GM12878 (cell line): Measurements from ENCODE around the gene TIGAR. TPM values are rescaled to one million over a fixed set of nuclear protein-coding genes. Genes with fewer than 3 reads are reported as not detected.
A peak's percentile ranks its signal among the peaks of the same experiment; 100 is the strongest.

Source experiments
- ATAC-seq: fragments of 200-7000 bp; cut with Tn5 transposase; 3 replicates; pipeline ENCODE4 v1.9.1; 2020; ENCODE audit warnings: mild to moderate bottlenecking, moderate library complexity
- BruUV-seq: library from RNA; stranded (reverse); fragments of 400-500 nt; replicated peaks from 2 replicates; lab custom pipeline; 2021; lab: Mats Ljungman, UMichigan
- CTCF ChIA-PET: fragments of 300-600 bp; sonication (Branson Sonifier 250); formaldehyde crosslinking; extraction: SDS; loops from one replicate; lab custom pipeline; 2021; ENCODE audit warnings: inconsistent platforms; lab: Yijun Ruan, JAX
- POLR2A ChIA-PET: fragments of 350-600 bp; formaldehyde crosslinking; extraction: SDS; loops from one replicate; lab custom pipeline; 2021; ENCODE audit warnings: inconsistent platforms; lab: Charles Lee
- RAD21 ChIA-PET: fragments of 300-600 bp; sonication (Branson Sonifier 250); formaldehyde crosslinking; loops from one replicate; lab custom pipeline; 2023; ENCODE audit warnings: antibody characterized with exemption; ENCODE audit not compliant: unreplicated experiment; lab: Charles Lee
- SMC1A ChIA-PET: fragments of 300-600 bp; sonication (Branson Sonifier 250); formaldehyde crosslinking; loops from one replicate; lab custom pipeline; 2023; ENCODE audit not compliant: unreplicated experiment, uncharacterized antibody; lab: Charles Lee
- DNase-seq: peaks from one replicate; pipeline ENCODE4 v3.0.0-alpha.2; 2011; ENCODE audit warnings: low read depth, low spot score
- FAIRE-seq: peaks from 3 replicates; lab custom pipeline; 2011; peaks lifted over from hg19 to GRCh38; lab: Jason Lieb, UNC
- H2AFZ ChIP-seq: 2 replicates; pipeline ENCODE4 v1.6.0; 2011; ENCODE audit warnings: low read depth, low read length, control low read depth; ENCODE audit not compliant: control insufficient read depth
- H3K27ac ChIP-seq: 2 replicates; pipeline ENCODE4 v1.5.1; 2011; ENCODE audit warnings: control low read depth; ENCODE audit not compliant: control insufficient read depth, insufficient read depth
- H3K27me3 ChIP-seq, 2 experiments: replicated peaks in 1 of 2; 2 replicates each; pipeline versions ENCODE4 v1.6.0 to v1.6.1; 2011; ENCODE audit warnings: low read length in 1 of 2; ENCODE audit not compliant: control insufficient read depth in 2 of 2, insufficient read depth in 2 of 2
- H3K36me3 ChIP-seq, 2 experiments: 2 replicates each; pipeline ENCODE4 v1.5.1; 2011; ENCODE audit warnings: low read length in 1 of 2; ENCODE audit not compliant: control insufficient read depth in 2 of 2, insufficient read depth in 2 of 2
- H3K4me1 ChIP-seq: 2 replicates; pipeline ENCODE4 v1.6.1; 2011; ENCODE audit warnings: mild to moderate bottlenecking, low read length, moderate library complexity, mixed read lengths; ENCODE audit not compliant: control insufficient read depth, insufficient read depth
- H3K4me2 ChIP-seq: 2 replicates; pipeline ENCODE4 v1.6.0; 2011; ENCODE audit warnings: control low read depth; ENCODE audit not compliant: control insufficient read depth, insufficient read depth
- H3K4me3 ChIP-seq: fragments of 200-600 bp; sonication (generic); 2 replicates; pipeline ENCODE4 v1.5.1; 2016
- H3K79me2 ChIP-seq: 2 replicates; pipeline ENCODE4 v1.6.0; 2011; ENCODE audit warnings: low read length; ENCODE audit not compliant: control insufficient read depth, insufficient read depth
- H3K9ac ChIP-seq: 2 replicates; pipeline ENCODE4 v1.8.0; 2011; ENCODE audit warnings: low read length, control low read depth, mixed read lengths; ENCODE audit not compliant: control insufficient read depth, insufficient read depth
- H3K9me3 ChIP-seq: replicated peaks from 3 replicates; pipeline ENCODE4 v1.5.1; 2011; ENCODE audit warnings: mild to moderate bottlenecking, low read length; ENCODE audit not compliant: control insufficient read depth, insufficient read depth
- H4K20me1 ChIP-seq: 2 replicates; pipeline ENCODE4 v1.6.0; 2011; ENCODE audit not compliant: control insufficient read depth, insufficient read depth
- BCL11A ChIP-seq: IDR thresholded peaks from 2 replicates; pipeline ENCODE4 v1.6.1; 2011; ENCODE audit warnings: low read depth, low read length
- BMI1 ChIP-seq: fragments of 450-650 bp; IDR thresholded peaks from 2 replicates; pipeline ENCODE4 v1.6.1; 2016; ENCODE audit warnings: mild to moderate bottlenecking, moderate library complexity, borderline replicate concordance
- DPF2 ChIP-seq: fragments of 450-650 bp; IDR thresholded peaks from 2 replicates; pipeline ENCODE4 v1.6.1; 2017; ENCODE audit warnings: mild to moderate bottlenecking
- IKZF1 ChIP-seq: fragments of 450-650 bp; conservative IDR thresholded peaks from 2 replicates; pipeline ENCODE4 v1.6.1; 2017; ENCODE audit warnings: antibody characterized with exemption, mild to moderate bottlenecking
- IKZF2 ChIP-seq, 2 experiments: fragments of 450-650 bp; IDR thresholded peaks; 2 replicates each; pipeline ENCODE4 v1.6.1; 2017; ENCODE audit warnings: mild to moderate bottlenecking in 2 of 2, moderate library complexity in 2 of 2
- KLF5 ChIP-seq: fragments of 450-650 bp; IDR thresholded peaks from 2 replicates; pipeline ENCODE4 v1.6.1; 2014; ENCODE audit warnings: mild to moderate bottlenecking; ENCODE audit not compliant: partially characterized antibody
- MTA2 ChIP-seq: fragments of 450-650 bp; IDR thresholded peaks from 2 replicates; pipeline ENCODE4 v1.6.1; 2016; ENCODE audit warnings: low read depth, mild to moderate bottlenecking, moderate library complexity
- NR2F1 ChIP-seq: fragments of 450-650 bp; conservative IDR thresholded peaks from 2 replicates; pipeline ENCODE4 v1.6.1; 2017; ENCODE audit warnings: mild to moderate bottlenecking
- POLR2AphosphoS5 ChIP-seq: IDR thresholded peaks from 2 replicates; pipeline ENCODE4 v1.6.1; 2011; ENCODE audit warnings: mild to moderate bottlenecking, low read length, inconsistent platforms
- POU2F2 ChIP-seq: IDR thresholded peaks from 3 replicates; pipeline ENCODE4 v1.6.1; 2011; ENCODE audit warnings: low read depth, mild to moderate bottlenecking, low read length, borderline replicate concordance
- RUNX3 ChIP-seq: IDR thresholded peaks from 2 replicates; pipeline ENCODE4 v1.6.1; 2012; ENCODE audit warnings: low read length, inconsistent platforms
- SPI1 ChIP-seq: IDR thresholded peaks from 2 replicates; pipeline ENCODE4 v1.6.1; 2011; ENCODE audit warnings: low read depth, mild to moderate bottlenecking, low read length, moderate library complexity, borderline replicate concordance; ENCODE audit not compliant: insufficient read depth
- SUPT20H ChIP-seq: IDR thresholded peaks from 2 replicates; pipeline ENCODE4 v1.6.1; 2011; ENCODE audit warnings: low read depth, mild to moderate bottlenecking, low read length, moderate library complexity, borderline replicate concordance; ENCODE audit not compliant: control insufficient read depth
- TBL1XR1 ChIP-seq: IDR thresholded peaks from 2 replicates; pipeline ENCODE4 v1.6.1; 2012; ENCODE audit warnings: low read depth, low read length, improper control_type of control experiment
- WGBS: methylation state at CpG from one replicate; pipeline ENCODE4 v1.1.6; 2016; ENCODE audit warnings: low lambda C conversion rate; ENCODE audit not compliant: insufficient replicate concordance, insufficient coverage; ENCODE audit errors: missing lambda C conversion rate; 5-methylcytosine and 5-hydroxymethylcytosine counted together
- in situ Hi-C: fragments of 300-500 bp; cut with MboI; formaldehyde crosslinking; loops from 9 replicates; pipeline ENCODE4 v1.14.3; 2018; ENCODE audit warnings: mixed read lengths
- intact Hi-C: fragments of 100-400 bp; cut with micrococcal nuclease; formaldehyde crosslinking; loops from one replicate; pipeline ENCODE4 v1.14.2; 2022; ENCODE audit not compliant: unreplicated experiment
- polyA plus RNA-seq, 11 experiments: library from polyadenylated mRNA; depleted of rRNA in 4 of 11; unstranded in 6 of 11; stranded (reverse) in 5 of 11; fragments of >200 nt; fragmentation: Nextera tagmentation in 4 of 11; fragmentation: Illumina TruSeq in 1 of 11; extraction: Ambion mirVana in 4 of 11; extraction: Trizol in 1 of 11; gene quantifications; 1 replicate in 1 of 11; 2 replicates in 10 of 11; pipeline versions ENCODE4 v1.2.1 to v1.2.3, GENCODE V29; 2011 to 2016; ENCODE audit warnings: inconsistent platforms in 2 of 11, missing spikeins in 2 of 11, low read depth in 1 of 11
- total RNA-seq, 4 experiments: library from RNA; depleted of rRNA in 3 of 4; stranded (reverse); fragments of >200 nt in 3 of 4; fragmentation: Illumina TruSeq in 1 of 4; extraction: Trizol in 1 of 4; gene quantifications; 2 replicates each; pipeline versions ENCODE4 v1.2.1 to v1.2.3, GENCODE V29; 2013 to 2021

The TIGAR gene
- total and polyA plus RNA-seq, 10 of the 15 experiments (the other 5 are each of a cell fraction or from before 2014, with no cell fraction given), result 7.6 to 45.7 (median 16.5) TPM

DNA sequence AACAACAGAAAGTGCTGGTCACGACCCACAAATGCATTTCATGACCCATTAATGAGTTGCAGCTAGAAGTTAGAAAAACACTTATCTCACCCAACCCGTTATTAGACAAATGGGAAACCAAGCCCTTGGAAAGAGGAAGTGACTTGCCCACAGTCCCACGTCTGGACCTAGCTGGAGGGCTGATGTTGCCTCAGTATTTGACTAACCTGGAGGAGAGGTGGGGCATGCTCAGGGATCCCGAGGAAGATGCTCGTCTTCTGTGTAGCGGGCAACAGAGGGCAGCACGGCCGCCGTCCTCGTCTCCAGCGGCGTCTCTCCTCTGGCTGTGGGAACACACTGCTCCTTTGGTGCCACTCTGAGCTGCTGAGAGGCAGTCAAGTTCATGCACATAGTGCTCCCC lies 34.8 kb upstream of the TIGAR start:
- peak; percentile 24 for ATAC-seq
- POLR2A ChIA-PET, result interaction anchor here (1.1 kb wide), 1 partner anchor 24 kb away, joined by 3 read pairs; no protein-coding TSS in a partner anchor
- 70% methylated on average over 12 of the region's 12 CpGs for WGBS

More for the DNA sequence above, 34.8 kb upstream of the TIGAR start:
- Histone ChIP-seq H3K4me1 (peaks cover 17% of the 10 kb centered on the region), H3K79me2 (peaks cover 70% of the 10 kb centered on the region), H3K4me2 (no peak overlapping the region), H3K9me3 (no peaks in the 10 kb centered on the region), H3K27ac (no peak overlapping the region), H3K27me3 (no peaks in the 10 kb centered on the region), H3K4me3 (no peak overlapping the region), H2AFZ (no peak overlapping the region), H4K20me1 (peaks cover 16% of the 10 kb centered on the region), H3K9ac (no peak overlapping the region), H3K36me3 (peaks cover 67 to 68% of the 10 kb centered on the region in 2 experiments)
- TF ChIP-seq MTA2 (peak; percentile 60), BCL11A (peak; percentile 25; the same call in 1 of the 2 replicates), DPF2 (0 out of 2 replicates have a peak, but pooled peaks have one; percentile 42), POLR2AphosphoS5 (peak; percentile 15; the same call in 1 of the 2 replicates), SUPT20H (no peak), SPI1 (peak; percentile 95), IKZF1 (0 out of 2 replicates have a peak, but pooled peaks have one; percentile 36), POU2F2 (peak; percentile 55; the same call in 1 of the 3 replicates), NR2F1 (no peak), TBL1XR1 (no peak), BMI1 (peak; percentile 43; the same call in 1 of the 2 replicates), RUNX3 (0 out of 2 replicates have a peak, but pooled peaks have one; percentile 9), IKZF2 (IDR thresholded peaks at IDR 0.05) (peak; percentile 20 to 53; a peak in 2 of 4 replicates), KLF5 (no peak)
- FAIRE-seq, result peak; percentile 27
- RAD21 ChIA-PET, result interaction anchor here (2.2 kb wide), 1 partner anchor 9 kb away, joined by 12 read pairs; no protein-coding TSS in a partner anchor
- intact Hi-C loops, result no loop called here
- SMC1A ChIA-PET, result interaction anchor here (1.3 to 2.1 kb wide), 3 partner anchors 9 to 288 kb away, joined by 4 to 8 read pairs (median 4); no protein-coding TSS in a partner anchor
- in situ Hi-C loops, result no loop called here
- CTCF ChIA-PET, result interaction anchor here (3.6 kb wide), 1 partner anchor 401 kb away, joined by 13 read pairs; no protein-coding TSS in a partner anchor
- no peak for DNase-seq
- no TSS peak for BruUV-seq
